Germinal center (tissue), 1 donor: ENCODE data around the gene DESI1.

Source experiments
- DNase-seq: peaks from one replicate; pipeline ENCODE4 v3.0.0; 2012; ENCODE audit warnings: mixed read lengths, low spot score

The DESI1 gene

DNA sequence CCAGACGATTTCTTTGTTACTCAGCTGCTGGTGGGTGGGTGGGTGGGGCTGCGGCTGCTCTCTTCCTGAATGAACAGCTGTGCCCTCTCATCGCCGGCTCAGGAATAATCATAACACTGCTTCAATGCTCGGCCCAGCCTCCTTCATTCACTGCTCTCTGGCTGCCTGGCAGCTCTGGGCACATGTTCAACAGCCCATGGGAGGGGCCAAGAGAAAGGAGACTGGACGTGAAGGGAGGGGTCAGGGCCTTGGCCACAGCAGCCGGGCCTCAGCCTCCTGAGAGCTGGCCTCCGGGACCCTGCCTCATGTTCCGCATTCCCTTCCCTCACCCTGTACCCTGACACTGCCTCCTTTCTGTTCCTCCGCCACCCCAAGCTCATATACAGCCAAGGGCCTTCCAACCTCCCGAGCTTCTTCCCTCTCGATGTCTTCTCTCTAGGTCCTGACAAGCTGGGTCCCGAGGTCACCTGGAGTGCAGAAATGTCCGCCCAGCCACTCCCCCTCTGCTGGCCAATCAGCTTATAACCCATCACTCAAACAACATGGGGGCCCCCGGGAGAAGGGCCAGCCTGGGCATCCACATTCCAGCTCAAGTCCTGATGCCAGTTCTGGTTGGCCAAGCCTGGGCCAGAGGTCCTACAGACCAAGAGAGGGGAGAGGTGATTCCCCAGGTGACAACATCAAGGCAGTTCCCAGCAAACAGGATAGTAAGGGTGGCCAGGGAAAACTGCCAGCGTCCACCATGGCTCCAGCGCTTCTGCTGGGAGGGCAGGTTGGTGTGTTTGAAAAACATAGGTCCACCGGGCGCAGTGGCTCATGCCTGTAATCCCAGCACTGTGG lies 63.2 kb downstream of the DESI1 start:
- no peak for DNase-seq

DNA sequence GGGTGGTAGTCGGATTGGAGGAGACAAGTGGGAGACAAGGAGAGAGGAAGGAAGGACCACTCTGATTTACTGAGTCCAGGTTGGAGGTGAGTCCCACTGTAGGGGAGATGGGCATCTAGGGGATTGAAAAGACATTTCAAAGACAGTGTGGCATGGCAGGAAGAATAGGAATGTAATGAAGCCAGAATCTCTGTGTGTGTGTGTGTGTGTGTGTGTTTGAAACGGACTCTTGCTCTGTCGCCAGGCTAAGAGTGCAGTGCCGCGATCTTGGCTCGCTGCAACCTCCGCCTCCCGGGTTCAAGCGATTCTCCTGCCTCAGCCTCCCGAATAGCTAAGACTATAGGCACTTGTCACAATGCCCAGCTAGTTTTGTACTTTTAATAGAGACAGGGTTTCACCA lies 64.3 kb downstream of the DESI1 start:
- DNase-seq, result no peak

DNA sequence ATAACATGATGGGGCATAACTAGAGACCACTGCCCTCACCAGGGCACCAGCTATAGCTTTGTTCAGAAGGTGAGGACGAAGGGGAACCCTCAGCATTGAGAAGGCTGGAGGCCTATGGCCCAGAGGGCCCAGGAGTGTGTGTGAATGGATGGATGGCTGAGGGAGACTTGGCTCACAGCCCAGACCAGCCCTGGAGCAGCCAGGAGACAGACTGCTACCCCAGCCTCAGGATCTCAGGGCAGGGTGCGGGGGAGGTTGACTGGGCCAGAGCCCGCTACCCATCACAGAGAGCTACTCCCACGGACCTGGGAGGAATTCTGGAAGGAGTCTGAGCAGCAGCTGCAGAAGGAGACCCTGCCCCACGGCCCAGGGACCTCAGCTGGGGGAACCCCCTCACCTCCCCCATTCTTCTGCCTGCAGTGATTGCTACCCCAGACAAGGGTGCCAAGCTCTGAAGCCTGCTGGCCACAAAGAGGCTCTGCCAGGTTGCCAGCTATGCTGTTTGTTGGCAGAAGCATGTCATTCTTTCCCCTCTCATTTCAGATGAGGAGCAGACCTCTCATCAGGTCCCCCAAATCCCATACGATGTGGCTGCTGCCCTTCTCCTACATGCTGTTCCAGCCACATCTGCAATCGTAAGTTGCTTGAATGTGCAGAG lies 65.4 kb downstream of the DESI1 start:
- no peak for DNase-seq

DNA sequence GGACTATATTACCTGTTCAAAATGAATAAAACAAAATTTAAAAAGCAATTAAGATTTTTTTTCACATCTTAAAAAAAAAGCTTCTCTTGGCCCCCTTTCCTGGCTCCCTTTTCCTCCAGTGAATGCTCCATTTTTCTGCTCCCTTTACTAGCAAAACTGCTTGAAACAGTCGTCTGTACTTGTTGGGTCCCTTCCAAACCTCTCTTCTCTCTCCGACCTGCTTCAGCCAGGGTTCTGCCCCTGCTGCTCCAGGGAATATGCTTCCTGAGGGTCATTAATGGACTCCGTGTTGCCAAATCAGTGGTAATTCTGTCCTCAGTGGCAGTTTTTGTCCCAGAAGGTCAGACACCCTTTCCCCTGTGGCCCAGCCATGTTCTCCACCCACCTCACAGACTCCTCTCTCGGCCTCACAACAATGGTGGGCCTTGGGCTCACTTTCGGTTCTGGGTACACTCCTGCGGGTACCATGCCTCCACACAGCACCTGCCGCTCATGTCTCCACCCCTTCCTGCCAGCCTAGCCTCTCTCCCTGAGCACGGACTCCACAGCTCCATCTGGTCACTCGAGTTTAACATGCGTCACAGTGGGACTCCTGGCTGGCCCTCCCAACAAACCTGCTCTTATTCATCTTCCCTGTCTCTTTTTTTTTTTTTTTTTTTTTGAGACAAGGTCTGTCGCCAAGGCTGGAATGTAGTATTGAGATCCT lies 68.8 kb downstream of the DESI1 start:
- DNase-seq, result no peak

DNA sequence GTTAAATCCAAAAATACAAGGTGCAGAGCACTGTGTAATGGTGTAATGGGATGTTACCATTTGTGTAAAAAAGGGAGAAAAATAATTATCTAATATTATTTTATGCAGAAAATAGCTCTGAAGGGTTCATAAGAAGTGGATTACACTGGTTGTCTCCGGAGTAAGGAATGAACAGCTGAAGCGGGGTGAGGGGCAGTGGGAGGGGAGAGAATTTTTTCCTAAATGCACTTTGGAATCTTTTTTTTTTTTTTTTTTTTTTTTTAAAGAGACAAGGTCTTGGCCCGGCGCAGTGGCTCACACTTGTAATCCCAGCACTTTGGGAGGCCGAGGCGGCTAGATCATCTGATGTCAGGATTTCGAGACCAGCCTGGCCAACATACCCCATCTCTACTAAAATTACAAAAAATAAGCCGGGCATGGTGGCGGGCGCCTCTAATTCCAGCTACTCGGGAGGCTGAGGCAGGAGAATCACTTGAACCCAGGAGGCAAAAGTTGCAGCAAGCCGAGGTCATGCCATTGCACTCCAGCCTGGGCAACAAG lies 69.8 kb downstream of the DESI1 start:
- DNase-seq, result no peak

DNA sequence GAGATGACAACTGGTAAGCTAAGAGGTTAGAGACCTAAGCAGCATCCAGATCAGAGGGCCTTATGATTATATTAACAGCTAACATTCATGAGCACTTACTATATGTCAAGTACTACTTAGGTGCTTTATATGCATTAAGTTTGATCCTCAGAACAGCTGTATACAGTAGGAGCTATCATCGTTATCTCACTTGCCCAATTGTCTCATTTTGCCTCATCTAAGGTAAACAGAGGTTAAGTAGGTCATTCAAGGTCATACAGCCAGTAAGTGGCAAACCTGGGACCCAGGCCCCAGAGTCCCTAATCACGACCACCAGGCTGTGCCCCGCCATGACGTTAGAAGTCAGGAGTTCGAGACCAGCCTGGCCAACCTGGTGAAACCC lies 72.0 kb downstream of the DESI1 start:
- DNase-seq, result no peak
